ENCODE results near the gene HLA-DOA. TPM values are rescaled to one million over a fixed set of nuclear protein-coding genes. Genes with fewer than 3 reads are reported as not detected.

The HLA-DOA gene
- total and polyA plus RNA-seq, 10 of the 15 experiments (the other 5 are each of a cell fraction or from before 2014, with no cell fraction given): 8.8 to 108 (median 58.3) TPM

- TF ChIP-seq, protein P1, sequence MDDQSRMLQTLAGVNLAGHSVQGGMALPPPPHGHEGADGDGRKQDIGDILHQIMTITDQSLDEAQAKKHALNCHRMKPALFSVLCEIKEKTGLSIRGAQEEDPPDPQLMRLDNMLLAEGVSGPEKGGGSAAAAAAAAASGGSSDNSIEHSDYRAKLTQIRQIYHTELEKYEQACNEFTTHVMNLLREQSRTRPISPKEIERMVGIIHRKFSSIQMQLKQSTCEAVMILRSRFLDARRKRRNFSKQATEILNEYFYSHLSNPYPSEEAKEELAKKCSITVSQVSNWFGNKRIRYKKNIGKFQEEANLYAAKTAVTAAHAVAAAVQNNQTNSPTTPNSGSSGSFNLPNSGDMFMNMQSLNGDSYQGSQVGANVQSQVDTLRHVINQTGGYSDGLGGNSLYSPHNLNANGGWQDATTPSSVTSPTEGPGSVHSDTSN (IDR thresholded peaks at IDR 0.05; ENCODE audit: insufficient replicate concordance, low read depth, low read length): no peak
- TF ChIP-seq NFYA (IDR thresholded peaks at IDR 0.05; ENCODE audit: borderline replicate concordance, low read depth, low read length): no peak
- no peak for TF ChIP-seq TCF7 (IDR thresholded peaks at IDR 0.05; ENCODE audit: borderline replicate concordance)
- no peak for TF ChIP-seq WRNIP1 (IDR thresholded peaks at IDR 0.05; ENCODE audit: borderline replicate concordance, low read depth, low read length)
- TF ChIP-seq NKRF (conservative IDR thresholded peaks at IDR 0.05): no peak
- TF ChIP-seq KAT2A (conservative IDR thresholded peaks at IDR 0.05; ENCODE audit: control insufficient read depth, low read depth, low read length): no peak
- TF ChIP-seq ZNF24 (IDR thresholded peaks at IDR 0.05): no peak
- TF ChIP-seq, protein P2, sequence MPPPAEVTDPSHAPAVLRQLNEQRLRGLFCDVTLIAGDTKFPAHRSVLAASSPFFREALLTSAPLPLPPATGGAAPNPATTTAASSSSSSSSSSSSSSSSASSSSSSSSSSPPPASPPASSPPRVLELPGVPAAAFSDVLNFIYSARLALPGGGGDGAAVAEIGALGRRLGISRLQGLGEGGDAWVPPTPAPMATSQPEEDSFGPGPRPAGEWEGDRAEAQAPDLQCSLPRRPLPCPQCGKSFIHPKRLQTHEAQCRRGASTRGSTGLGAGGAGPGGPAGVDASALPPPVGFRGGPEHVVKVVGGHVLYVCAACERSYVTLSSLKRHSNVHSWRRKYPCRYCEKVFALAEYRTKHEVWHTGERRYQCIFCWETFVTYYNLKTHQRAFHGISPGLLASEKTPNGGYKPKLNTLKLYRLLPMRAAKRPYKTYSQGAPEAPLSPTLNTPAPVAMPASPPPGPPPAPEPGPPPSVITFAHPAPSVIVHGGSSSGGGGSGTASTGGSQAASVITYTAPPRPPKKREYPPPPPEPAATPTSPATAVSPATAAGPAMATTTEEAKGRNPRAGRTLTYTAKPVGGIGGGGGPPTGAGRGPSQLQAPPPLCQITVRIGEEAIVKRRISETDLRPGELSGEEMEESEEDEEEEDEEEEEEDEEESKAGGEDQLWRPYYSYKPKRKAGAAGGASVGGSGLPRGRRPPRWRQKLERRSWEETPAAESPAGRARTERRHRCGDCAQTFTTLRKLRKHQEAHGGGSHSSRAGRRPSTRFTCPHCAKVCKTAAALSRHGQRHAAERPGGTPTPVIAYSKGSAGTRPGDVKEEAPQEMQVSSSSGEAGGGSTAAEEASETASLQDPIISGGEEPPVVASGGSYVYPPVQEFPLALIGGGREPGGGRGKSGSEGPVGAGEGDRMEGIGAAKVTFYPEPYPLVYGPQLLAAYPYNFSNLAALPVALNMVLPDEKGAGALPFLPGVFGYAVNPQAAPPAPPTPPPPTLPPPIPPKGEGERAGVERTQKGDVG (CRISPR knock-in tag; IDR thresholded peaks at IDR 0.05): no peak
- TF ChIP-seq NFYB (IDR thresholded peaks at IDR 0.05; ENCODE audit: insufficient read depth, low read depth, low read length): no peak
- TF ChIP-seq, protein P3, sequence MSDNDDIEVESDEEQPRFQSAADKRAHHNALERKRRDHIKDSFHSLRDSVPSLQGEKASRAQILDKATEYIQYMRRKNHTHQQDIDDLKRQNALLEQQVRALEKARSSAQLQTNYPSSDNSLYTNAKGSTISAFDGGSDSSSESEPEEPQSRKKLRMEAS (IDR thresholded peaks at IDR 0.05; ENCODE audit: low read depth, low read length): no peak
Observed at GRCh38 chr6:33007831-33008400, 1.5 kb downstream of the HLA-DOA start (continued).
